Activated CD4-positive, alpha-beta T cell treated with anti-CD3 and anti-CD28 coated beads for 36 hours (primary cell): ENCODE data around the gene IVD. TPM values are rescaled to one million over a fixed set of nuclear protein-coding genes. Genes with fewer than 3 reads are reported as not detected.

Source experiments
- ATAC-seq: fragments of 200-7000 bp; cut with Tn5 transposase; one replicate; pipeline ENCODE4 v1.10.0; 2021; ENCODE audit warnings: mild to moderate bottlenecking, moderate library complexity
- CTCF ChIA-PET: fragments of 350-600 bp; sonication (Branson Sonifier 250); formaldehyde crosslinking; loops from one replicate; lab custom pipeline; 2021; ENCODE audit warnings: antibody characterized with exemption; lab: Charles Lee
- POLR2A ChIA-PET: fragments of 350-600 bp; sonication (Branson Sonifier 250); formaldehyde crosslinking; loops from one replicate; lab custom pipeline; 2021; ENCODE audit warnings: antibody characterized with exemption, inconsistent platforms; lab: Charles Lee
- DNase-seq: peaks from one replicate; pipeline ENCODE4 v3.0.0-alpha.2; 2020
- H3K27ac Mint-ChIP-seq: one replicate; pipeline ENCODE4 v1.8.0; 2021; ENCODE audit warnings: mixed read lengths
- H3K27me3 Mint-ChIP-seq: one replicate; pipeline ENCODE4 v1.8.0; 2021; ENCODE audit warnings: mixed read lengths
- H3K36me3 Mint-ChIP-seq: one replicate; pipeline ENCODE4 v1.8.0; 2021; ENCODE audit warnings: low read depth, mixed read lengths
- H3K4me1 Mint-ChIP-seq: one replicate; pipeline ENCODE4 v1.8.0; 2021; ENCODE audit warnings: mixed read lengths
- H3K4me3 Mint-ChIP-seq: one replicate; pipeline ENCODE4 v1.8.0; 2021; ENCODE audit warnings: mild to moderate bottlenecking, moderate library complexity, mixed read lengths
- H3K9me3 Mint-ChIP-seq: one replicate; pipeline ENCODE4 v1.8.0; 2021; ENCODE audit warnings: low read depth, mixed read lengths
- intact Hi-C, 2 experiments: fragments of 100-400 bp; cut with DNase I in 1 of 2; cut with micrococcal nuclease in 1 of 2; formaldehyde crosslinking; loops; one replicate each; pipeline versions ENCODE4 v1.14.2 to v1.15.1; 2022 to 2024; cut with DNase I, micrococcal nuclease
- total RNA-seq, 2 experiments: library from RNA; stranded (reverse); gene quantifications; one replicate each; pipeline ENCODE4 v1.2.3, GENCODE V29; 2021

IVD gene
- total RNA-seq, 2 experiments from 2014 or later: 30.8 to 46.2 TPM

DNA sequence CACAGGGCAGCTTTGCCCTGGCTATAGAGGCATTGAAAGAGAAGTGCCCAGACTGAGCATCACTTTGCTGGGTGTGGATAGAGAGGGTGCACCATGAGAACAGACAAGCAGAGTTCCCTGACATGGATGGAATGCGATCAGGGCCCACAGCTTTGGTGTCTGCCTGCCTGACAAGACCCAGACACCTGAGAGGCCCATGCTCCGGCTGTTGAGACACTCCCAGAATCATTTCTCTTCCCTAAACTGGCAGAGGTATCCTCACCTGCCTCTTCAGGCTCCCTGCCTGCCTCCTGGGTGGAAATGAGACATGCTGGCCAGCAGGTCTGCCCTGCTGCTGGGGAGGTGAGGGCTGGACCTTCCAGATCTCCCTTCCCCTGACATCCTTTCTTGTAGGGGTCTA lies 54.8 kb downstream of the IVD start:
- Mint-ChIP-seq H3K9me3 (no peaks in the 10 kb centered on the region), H3K4me3 (no peak overlapping the region), H3K36me3 (peaks cover 3% of the 10 kb centered on the region), H3K4me1 (peaks cover 21% of the 10 kb centered on the region), H3K27ac (no peak overlapping the region), H3K27me3 (no peaks in the 10 kb centered on the region)
- ChIA-PET CTCF (no interaction called here), POLR2A (no interaction called here)
- ATAC-seq: no peak
- intact Hi-C loops: no loop called here
- no peak for DNase-seq

DNA sequence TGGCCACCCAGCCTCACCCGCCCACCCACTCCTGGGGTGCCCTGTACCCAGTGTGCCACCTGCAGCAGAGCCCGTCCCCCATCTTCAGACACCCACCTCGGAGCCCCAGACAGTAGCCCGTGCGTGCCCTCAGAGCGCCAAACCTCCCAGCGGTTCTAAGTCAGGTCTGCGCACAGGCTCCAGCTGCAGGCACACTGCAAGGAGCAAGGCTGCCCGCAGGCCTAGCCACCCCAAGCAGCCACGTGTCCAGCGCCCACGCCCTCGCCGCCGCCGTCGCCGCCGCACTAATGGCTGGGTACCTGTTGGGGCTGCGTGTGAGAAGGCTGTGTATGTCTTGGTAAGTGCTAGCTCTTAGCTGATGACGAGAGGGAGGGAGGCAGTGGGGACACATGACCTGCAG lies 56.4 kb downstream of the IVD start:
- peaks cover 9% of the 10 kb centered on the region for H3K36me3 Mint-ChIP-seq
- ATAC-seq (no peak), DNase-seq (no peak)
- H3K9me3 Mint-ChIP-seq: no peaks in the 10 kb centered on the region
- no peak overlapping the region for H3K27ac Mint-ChIP-seq
- H3K27me3 Mint-ChIP-seq: no peaks in the 10 kb centered on the region
- POLR2A ChIA-PET: no interaction called here
- no peak overlapping the region for H3K4me3 Mint-ChIP-seq
- intact Hi-C loops: no loop called here
- CTCF ChIA-PET: interaction anchor here (0.6 to 0.7 kb wide), 2 partner anchors 45 to 173 kb away, joined by 3 read pairs; no protein-coding TSS in a partner anchor
- H3K4me1 Mint-ChIP-seq: peaks cover 17% of the 10 kb centered on the region

DNA sequence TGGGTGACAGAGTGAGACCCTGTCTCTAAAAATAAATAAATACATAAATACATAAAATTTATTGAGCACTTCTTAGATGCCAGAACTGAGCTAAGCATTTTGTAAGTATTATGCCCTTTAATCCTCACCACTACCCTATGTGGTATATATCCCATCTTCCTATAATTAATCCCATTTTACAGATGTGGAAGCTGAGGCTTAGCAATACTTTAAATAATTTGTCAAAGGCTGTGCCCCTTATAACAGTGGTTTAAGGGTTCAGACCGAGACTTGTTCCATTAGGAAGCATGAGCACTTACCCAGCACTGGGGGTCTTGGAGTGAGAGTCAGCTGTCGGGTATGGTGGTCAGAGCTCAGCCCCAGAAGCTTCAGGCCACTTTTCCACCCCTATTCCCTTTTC lies 57.7 kb downstream of the IVD start:
- H3K27me3 Mint-ChIP-seq: no peaks in the 10 kb centered on the region
- H3K4me3 Mint-ChIP-seq: no peak overlapping the region
- ChIA-PET CTCF (interaction anchor here (1.2 kb wide), 1 partner anchor 16 kb away, joined by 3 read pairs; no protein-coding TSS in a partner anchor), POLR2A (no interaction called here)
- H3K4me1 Mint-ChIP-seq: peaks cover 15% of the 10 kb centered on the region
- H3K36me3 Mint-ChIP-seq: peaks cover 9% of the 10 kb centered on the region
- no peaks in the 10 kb centered on the region for H3K9me3 Mint-ChIP-seq
- ATAC-seq (no peak), DNase-seq (no peak)
- H3K27ac Mint-ChIP-seq: no peak overlapping the region
- intact Hi-C loops: no loop called here

DNA sequence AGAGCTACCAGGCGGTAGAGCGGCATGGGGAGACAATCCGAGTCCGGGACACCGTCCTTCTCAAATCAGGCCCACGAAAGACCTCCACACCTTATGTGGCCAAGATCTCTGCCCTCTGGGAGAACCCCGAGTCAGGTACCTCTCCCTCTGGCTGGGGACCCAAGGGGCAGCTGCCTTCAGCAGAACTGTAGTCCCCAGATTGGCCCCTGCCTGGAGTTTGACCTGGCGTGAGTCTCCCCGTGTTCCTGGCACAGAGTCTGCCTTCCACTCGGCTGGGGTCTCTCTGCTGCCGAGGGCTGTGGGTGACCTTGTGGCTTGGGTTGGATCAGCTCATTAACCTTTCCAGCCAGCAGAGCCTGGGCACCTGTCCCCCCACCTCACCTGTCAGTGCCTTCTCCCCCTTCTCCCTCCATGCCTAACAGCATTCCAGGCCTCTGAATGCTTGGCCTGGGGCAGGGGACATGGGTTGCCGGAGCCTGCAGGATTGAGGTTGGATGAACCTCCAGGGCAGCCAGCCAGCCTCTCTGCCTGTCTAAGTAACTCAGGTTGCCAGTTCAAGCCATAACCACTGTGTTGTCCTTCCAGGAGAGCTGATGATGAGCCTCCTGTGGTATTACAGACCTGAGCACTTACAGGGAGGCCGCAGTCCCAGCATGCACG lies 58.4 kb downstream of the IVD start:
- intact Hi-C loops: no loop called here
- POLR2A ChIA-PET: no interaction called here
- Mint-ChIP-seq H3K9me3 (no peaks in the 10 kb centered on the region), H3K36me3 (peaks cover 9% of the 10 kb centered on the region), H3K27ac (peak overlapping the region; percentile 47), H3K27me3 (no peaks in the 10 kb centered on the region), H3K4me3 (no peak overlapping the region), H3K4me1 (peaks cover 15% of the 10 kb centered on the region)
- ATAC-seq (no peak), DNase-seq (no peak)
- CTCF ChIA-PET: interaction anchor here (0.7 kb wide), 1 partner anchor 78 kb away, joined by 3 read pairs; no protein-coding TSS in a partner anchor

DNA sequence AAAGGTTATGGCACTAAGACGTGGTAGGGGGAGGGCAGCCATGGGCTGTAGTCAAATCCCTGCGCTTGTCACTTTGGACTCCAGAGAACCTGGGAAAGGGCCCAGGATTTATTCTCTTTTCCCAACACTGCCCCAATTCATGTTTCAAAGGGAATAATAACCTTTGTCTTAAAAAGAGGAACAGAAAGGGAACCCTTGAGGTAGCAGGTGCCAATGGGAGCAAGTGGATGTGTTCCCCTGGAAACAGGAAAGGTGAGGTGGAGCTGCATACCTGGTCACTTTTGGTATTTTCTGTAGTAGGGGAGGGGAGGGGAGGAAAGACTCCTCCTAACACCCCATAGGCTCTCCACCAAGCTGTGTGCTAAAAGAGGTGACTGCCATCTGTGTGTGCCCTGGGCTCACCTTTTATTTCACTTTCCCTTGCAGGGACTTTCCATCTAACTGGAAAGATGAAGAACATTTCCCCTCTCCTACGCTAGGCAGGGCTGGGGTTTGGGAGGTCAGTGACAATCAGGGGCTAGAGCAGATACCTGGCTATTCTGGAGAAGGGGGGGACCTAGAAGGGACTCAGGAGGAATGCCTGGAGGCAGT lies 59.1 kb downstream of the IVD start:
- peak overlapping the region; percentile 47 for H3K27ac Mint-ChIP-seq
- no peaks in the 10 kb centered on the region for H3K9me3 Mint-ChIP-seq
- peaks cover 15% of the 10 kb centered on the region for H3K4me1 Mint-ChIP-seq
- ChIA-PET POLR2A (no interaction called here), CTCF (interaction anchor here (0.7 kb wide), 1 partner anchor 77 kb away, joined by 3 read pairs; no protein-coding TSS in a partner anchor)
- H3K27me3 Mint-ChIP-seq: no peaks in the 10 kb centered on the region
- ATAC-seq: no peak
- intact Hi-C loops: no loop called here
- peaks cover 9% of the 10 kb centered on the region for H3K36me3 Mint-ChIP-seq
- H3K4me3 Mint-ChIP-seq: no peak overlapping the region
- no peak for DNase-seq

DNA sequence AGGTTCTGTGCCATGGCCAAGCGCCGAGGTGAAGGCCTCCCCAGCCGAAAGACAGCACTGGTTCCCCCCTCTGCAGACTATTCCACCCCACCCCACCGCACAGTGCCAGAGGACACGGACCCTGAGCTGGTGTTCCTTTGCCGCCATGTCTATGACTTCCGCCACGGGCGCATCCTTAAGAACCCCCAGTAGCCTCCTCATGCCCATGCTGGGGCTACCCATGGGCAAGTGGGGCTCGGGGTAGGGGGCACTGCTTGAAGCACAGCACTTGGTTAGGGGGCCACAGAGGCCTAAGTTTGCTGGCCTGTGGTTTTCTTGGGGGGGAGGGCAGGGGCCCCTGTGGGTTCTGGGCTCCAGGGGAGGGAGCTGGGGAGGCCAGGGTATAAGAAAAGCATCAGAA lies 60.3 kb downstream of the IVD start:
- Mint-ChIP-seq H3K27ac (no peak overlapping the region), H3K36me3 (peaks cover 9% of the 10 kb centered on the region), H3K27me3 (no peaks in the 10 kb centered on the region), H3K4me1 (peaks cover 18% of the 10 kb centered on the region), H3K4me3 (no peak overlapping the region), H3K9me3 (no peaks in the 10 kb centered on the region)
- ChIA-PET CTCF (no interaction called here), POLR2A (no interaction called here)
- no peak for ATAC-seq
- DNase-seq: no peak
- intact Hi-C loops: no loop called here

DNA sequence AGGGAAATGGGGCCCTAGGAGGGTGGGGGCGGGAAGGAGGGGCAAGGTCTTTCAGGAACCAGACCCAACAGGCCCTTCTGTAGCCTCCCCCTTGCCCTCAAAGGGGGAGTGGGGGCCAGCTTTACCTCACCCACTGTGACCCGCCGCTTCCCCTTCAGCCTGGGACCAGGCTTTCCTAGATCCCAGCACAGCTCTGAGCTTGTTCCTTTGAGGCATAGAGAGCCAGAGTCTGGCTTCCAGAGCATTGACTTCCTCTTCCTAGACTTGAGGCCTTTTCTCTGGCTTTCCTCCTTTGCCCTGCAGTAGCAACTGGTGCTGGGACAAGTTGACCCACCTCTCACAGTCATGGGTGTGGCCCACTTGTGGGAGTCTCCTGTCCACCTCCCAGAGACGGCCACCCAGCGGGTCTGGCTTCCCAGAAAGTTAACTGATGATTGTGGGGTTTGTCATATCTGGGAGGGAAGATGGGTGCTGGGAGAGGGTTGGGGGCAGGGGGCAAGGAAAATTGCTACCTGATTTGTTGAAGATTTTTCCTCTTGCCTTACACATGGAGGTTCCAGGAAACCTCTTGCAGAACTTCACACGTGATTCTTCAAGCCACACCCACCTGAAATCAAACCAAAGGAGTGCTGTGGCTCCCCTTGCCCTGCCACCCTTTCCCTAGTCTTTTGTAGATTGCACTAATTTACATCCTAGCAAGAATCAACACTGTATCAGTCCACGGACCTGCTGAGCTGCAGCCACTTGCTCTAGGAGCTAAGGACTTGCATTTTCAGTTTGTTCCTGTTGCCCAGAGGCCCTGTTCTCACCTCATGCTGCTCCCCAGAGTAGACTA lies 61.0 kb downstream of the IVD start:
- H3K27ac Mint-ChIP-seq: peak overlapping the region; percentile 39
- ATAC-seq: no peak
- POLR2A ChIA-PET: no interaction called here

DNA sequence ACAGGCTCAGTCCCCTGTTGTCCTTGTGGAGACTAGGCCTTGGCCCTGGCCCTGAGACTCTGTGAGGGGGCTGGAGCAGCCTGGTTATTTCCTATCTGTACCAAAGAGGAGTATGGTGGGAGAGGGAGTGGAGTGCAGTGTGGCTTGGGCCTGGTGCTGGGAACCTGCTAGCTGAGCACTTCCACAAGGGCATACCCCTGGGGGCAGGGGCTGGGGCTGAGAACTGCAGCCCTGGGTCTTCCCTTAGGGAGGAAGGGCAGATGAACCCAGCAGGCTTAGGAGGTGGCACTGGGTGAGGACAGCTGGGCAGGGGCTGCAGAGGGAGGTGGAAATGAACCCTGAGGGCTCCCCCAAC lies 61.6 kb downstream of the IVD start:
- intact Hi-C loops: no loop called here
- Mint-ChIP-seq H3K27ac (no peak overlapping the region), H3K4me3 (no peak overlapping the region), H3K27me3 (no peaks in the 10 kb centered on the region), H3K9me3 (no peaks in the 10 kb centered on the region), H3K36me3 (peaks cover 9% of the 10 kb centered on the region), H3K4me1 (peaks cover 22% of the 10 kb centered on the region)
- no peak for DNase-seq
- ChIA-PET POLR2A (no interaction called here), CTCF (no interaction called here)
- no peak for ATAC-seq

More for the DNA sequence above, 61.0 kb downstream of the IVD start:
- H3K36me3 Mint-ChIP-seq: peaks cover 9% of the 10 kb centered on the region
- CTCF ChIA-PET: no interaction called here
- intact Hi-C loops: no loop called here
- no peak for DNase-seq
- no peaks in the 10 kb centered on the region for H3K27me3 Mint-ChIP-seq
- H3K4me1 Mint-ChIP-seq: peaks cover 20% of the 10 kb centered on the region
- no peaks in the 10 kb centered on the region for H3K9me3 Mint-ChIP-seq
- H3K4me3 Mint-ChIP-seq: no peak overlapping the region

DNA sequence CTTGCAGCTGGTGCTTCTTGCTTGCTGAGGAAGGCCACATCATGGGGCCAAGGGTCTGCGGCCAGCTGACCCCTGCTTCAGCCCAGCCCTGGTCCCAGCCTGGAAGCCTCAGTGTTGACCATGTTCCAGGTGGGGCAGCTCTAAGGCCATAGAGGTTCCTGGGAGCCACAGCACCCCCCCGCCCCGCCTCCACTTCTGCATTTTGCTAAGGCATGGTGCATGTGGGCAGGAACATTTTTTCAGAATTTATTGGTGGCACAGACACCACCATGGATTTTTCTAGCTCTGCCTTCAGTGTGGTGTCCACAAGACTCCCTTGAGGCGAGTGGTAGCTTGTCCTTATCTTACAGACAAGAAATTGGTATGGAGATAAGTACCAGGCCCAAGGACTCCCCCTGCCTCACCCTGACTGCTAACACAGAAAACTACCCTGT lies 63.3 kb downstream of the IVD start:
- CTCF ChIA-PET: interaction anchor here (0.5 to 1.0 kb wide), 3 partner anchors 13 to 92 kb away, joined by 3 read pairs; no protein-coding TSS in a partner anchor
- H3K4me1 Mint-ChIP-seq: peaks cover 27% of the 10 kb centered on the region
- peaks cover 7% of the 10 kb centered on the region for H3K36me3 Mint-ChIP-seq
- no peak for ATAC-seq
- POLR2A ChIA-PET: interaction anchor here (1.1 kb wide), 1 partner anchor 18 kb away, joined by 3 read pairs; no protein-coding TSS in a partner anchor
- H3K9me3 Mint-ChIP-seq: no peaks in the 10 kb centered on the region
- intact Hi-C loops: no loop called here
- DNase-seq: no peak
- no peak overlapping the region for H3K4me3 Mint-ChIP-seq
- no peak overlapping the region for H3K27ac Mint-ChIP-seq
- H3K27me3 Mint-ChIP-seq: no peaks in the 10 kb centered on the region

DNA sequence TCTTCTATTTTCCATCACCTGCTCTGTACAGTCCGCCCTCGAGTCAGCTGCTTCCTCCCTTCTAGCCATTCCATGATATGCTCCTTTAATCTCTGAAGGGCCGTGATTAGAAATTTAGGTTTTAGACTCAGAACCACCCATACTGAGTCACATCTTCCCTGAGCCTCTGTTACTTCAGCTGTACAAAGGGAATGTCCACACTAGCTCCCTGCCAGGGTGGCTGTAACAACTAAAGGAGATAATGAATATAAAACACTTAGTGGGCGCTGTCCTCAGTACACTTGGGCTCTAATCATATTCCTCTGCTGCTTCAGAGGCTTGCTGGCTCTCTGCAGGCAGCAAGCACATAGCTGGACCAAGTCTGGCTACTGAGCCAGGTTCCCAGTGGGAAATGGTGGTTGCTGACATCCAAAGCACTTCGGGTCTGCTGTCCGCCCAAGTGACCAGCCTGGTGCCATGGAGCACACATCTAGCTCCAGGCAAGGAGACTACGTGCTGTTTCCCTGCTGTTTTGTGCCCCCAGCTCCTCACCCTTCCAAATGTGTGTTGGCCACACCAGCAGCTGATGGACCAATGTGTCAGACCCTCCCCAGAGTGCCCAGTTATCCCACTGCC lies 64.3 kb downstream of the IVD start:
- Mint-ChIP-seq H3K4me1 (peaks cover 27% of the 10 kb centered on the region), H3K27me3 (no peaks in the 10 kb centered on the region), H3K9me3 (no peaks in the 10 kb centered on the region), H3K36me3 (peaks cover 7% of the 10 kb centered on the region), H3K27ac (no peak overlapping the region), H3K4me3 (peak overlapping the region; percentile 27)
- ATAC-seq (no peak), DNase-seq (no peak)
- ChIA-PET CTCF (interaction anchor here (0.5 to 1.4 kb wide), 6 partner anchors 25 to 175 kb away, joined by 3 to 5 read pairs (median 3); no protein-coding TSS in a partner anchor), POLR2A (interaction anchor here (1.1 kb wide), 1 partner anchor 18 kb away, joined by 3 read pairs; no protein-coding TSS in a partner anchor)
- intact Hi-C loops: loop anchor here (2.0 kb wide), 2 partner anchors 15 to 23 kb away; no protein-coding TSS in a partner anchor
